ENCODE data around the gene CGNL1.

The CGNL1 gene

GRCh38 chr15:57439128-57440027 is 63.1 kb downstream of the CGNL1 start:
- no peaks in the 10 kb centered on the region for H3K9me3 Mint-ChIP-seq
- DNase-seq = no peak
- H3K36me3 Mint-ChIP-seq (ENCODE audit: low read depth) = no peaks in the 10 kb centered on the region
- no peaks in the 10 kb centered on the region for H3K4me1 Mint-ChIP-seq
- H3K4me3 Mint-ChIP-seq = no peak overlapping the region
- no peak overlapping the region for H3K27ac Mint-ChIP-seq
- peaks cover 11% of the 10 kb centered on the region for H3K27me3 Mint-ChIP-seq
- no peak for ATAC-seq

GRCh38 chr15:57440167-57440566 is 63.9 kb downstream of the CGNL1 start:
- H3K9me3 Mint-ChIP-seq = no peaks in the 10 kb centered on the region
- no peak overlapping the region for H3K4me3 Mint-ChIP-seq
- H3K4me1 Mint-ChIP-seq = no peaks in the 10 kb centered on the region

DNA sequence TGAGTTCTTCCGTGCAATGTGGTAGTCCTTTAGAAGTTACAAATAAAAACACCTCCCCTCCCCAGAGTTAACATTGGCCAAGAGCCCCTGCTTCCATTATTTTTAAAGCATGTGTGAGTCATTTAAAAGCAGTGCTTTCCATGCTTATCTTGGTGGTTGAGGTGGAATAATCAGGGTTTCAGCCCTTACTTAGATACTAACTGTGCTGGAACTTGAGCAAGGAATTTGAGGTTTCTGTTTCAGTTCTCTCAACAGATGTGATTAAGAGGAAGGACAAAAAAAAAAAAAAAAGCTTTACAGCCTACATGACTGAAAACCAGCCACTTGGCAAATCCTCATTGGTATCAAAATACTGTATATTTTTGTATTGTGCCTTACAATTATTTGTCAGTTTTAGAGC is 64.5 kb downstream of the CGNL1 start:
- Mint-ChIP-seq H3K27me3 (peaks cover 10% of the 10 kb centered on the region), H3K9me3 (no peaks in the 10 kb centered on the region), H3K36me3 (ENCODE audit: low read depth) (no peaks in the 10 kb centered on the region), H3K4me1 (no peaks in the 10 kb centered on the region), H3K27ac (no peak overlapping the region), H3K4me3 (no peak overlapping the region)
- DNase-seq = no peak
- no peak for ATAC-seq

More at GRCh38 chr15:57440167-57440566, 63.9 kb downstream of the CGNL1 start:
- no peaks in the 10 kb centered on the region for H3K36me3 Mint-ChIP-seq (ENCODE audit: low read depth)
- ATAC-seq (no peak), DNase-seq (no peak)
- no peak overlapping the region for H3K27ac Mint-ChIP-seq
- H3K27me3 Mint-ChIP-seq = peaks cover 10% of the 10 kb centered on the region

GRCh38 chr15:57442335-57442734 is 66.0 kb downstream of the CGNL1 start:
- no peaks in the 10 kb centered on the region for H3K36me3 Mint-ChIP-seq (ENCODE audit: low read depth)
- DNase-seq (no peak), ATAC-seq (no peak)
- H3K9me3 Mint-ChIP-seq = no peaks in the 10 kb centered on the region
- no peaks in the 10 kb centered on the region for H3K4me1 Mint-ChIP-seq
- peaks cover 8% of the 10 kb centered on the region for H3K27me3 Mint-ChIP-seq
- H3K27ac Mint-ChIP-seq = no peak overlapping the region
- no peak overlapping the region for H3K4me3 Mint-ChIP-seq

GRCh38 chr15:57443486-57443885 is 67.2 kb downstream of the CGNL1 start:
- DNase-seq (no peak), ATAC-seq (no peak)
- Mint-ChIP-seq H3K4me3 (no peak overlapping the region), H3K27ac (no peak overlapping the region), H3K9me3 (no peaks in the 10 kb centered on the region), H3K27me3 (peaks cover 8% of the 10 kb centered on the region), H3K36me3 (ENCODE audit: low read depth) (no peaks in the 10 kb centered on the region), H3K4me1 (no peaks in the 10 kb centered on the region)

DNA sequence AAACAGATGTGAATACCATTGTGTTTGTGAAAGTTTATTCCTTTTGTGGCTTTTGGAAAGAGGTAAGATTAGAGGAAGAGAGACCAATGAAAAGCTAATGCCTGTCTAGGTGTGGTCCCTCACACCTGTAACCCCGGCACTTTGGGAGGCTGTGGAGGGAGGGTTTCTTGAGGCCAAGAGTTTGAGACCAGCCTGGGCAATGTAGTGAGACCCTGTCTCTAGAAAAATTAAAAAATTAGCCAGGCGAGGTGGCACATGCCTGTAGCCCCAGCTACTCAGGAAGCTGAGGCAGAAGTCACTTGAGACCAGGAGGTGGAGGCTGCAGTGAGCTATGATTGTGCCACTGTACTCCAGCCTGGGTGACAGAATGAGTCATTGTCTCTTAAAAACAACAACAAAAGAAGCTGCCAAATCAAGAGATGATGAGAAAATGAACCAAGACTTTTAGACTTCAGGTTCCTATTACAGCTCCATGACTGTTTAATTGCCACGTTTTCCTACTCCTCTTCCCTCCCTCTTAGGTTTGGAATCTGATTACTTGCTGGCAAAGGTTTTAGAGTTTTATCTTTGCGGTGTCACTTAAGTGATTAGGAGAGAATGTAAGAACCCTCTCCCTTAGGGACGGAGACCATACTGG is 68.7 kb downstream of the CGNL1 start:
- no peak for ATAC-seq
- Mint-ChIP-seq H3K4me1 (no peaks in the 10 kb centered on the region), H3K36me3 (ENCODE audit: low read depth) (no peaks in the 10 kb centered on the region), H3K9me3 (no peaks in the 10 kb centered on the region), H3K4me3 (no peak overlapping the region), H3K27ac (no peak overlapping the region), H3K27me3 (peaks cover 15% of the 10 kb centered on the region)
- DNase-seq = no peak

- Mint-ChIP-seq H3K4me1 (no peaks in the 10 kb centered on the region), H3K9me3 (no peaks in the 10 kb centered on the region)
Measured at GRCh38 chr15:57445872-57446271, 69.6 kb downstream of the CGNL1 start.

GRCh38 chr15:57446393-57446792 is 70.1 kb downstream of the CGNL1 start:
- Mint-ChIP-seq H3K36me3 (ENCODE audit: low read depth) (no peaks in the 10 kb centered on the region), H3K9me3 (no peaks in the 10 kb centered on the region), H3K27me3 (peaks cover 17% of the 10 kb centered on the region), H3K4me3 (no peak overlapping the region), H3K27ac (no peak overlapping the region), H3K4me1 (no peaks in the 10 kb centered on the region)
- no peak for ATAC-seq
- DNase-seq = no peak

More at GRCh38 chr15:57445872-57446271, 69.6 kb downstream of the CGNL1 start:
- Mint-ChIP-seq H3K36me3 (ENCODE audit: low read depth) (no peaks in the 10 kb centered on the region), H3K27me3 (peaks cover 17% of the 10 kb centered on the region), H3K27ac (no peak overlapping the region), H3K4me3 (no peak overlapping the region)
- DNase-seq (no peak), ATAC-seq (no peak)

GRCh38 chr15:57451555-57451954 is 75.2 kb downstream of the CGNL1 start:
- Mint-ChIP-seq H3K27me3 (peaks cover 16% of the 10 kb centered on the region), H3K27ac (no peak overlapping the region), H3K36me3 (ENCODE audit: low read depth) (no peaks in the 10 kb centered on the region), H3K4me3 (no peak overlapping the region), H3K4me1 (no peaks in the 10 kb centered on the region), H3K9me3 (no peaks in the 10 kb centered on the region)
- DNase-seq (no peak), ATAC-seq (no peak)

DNA sequence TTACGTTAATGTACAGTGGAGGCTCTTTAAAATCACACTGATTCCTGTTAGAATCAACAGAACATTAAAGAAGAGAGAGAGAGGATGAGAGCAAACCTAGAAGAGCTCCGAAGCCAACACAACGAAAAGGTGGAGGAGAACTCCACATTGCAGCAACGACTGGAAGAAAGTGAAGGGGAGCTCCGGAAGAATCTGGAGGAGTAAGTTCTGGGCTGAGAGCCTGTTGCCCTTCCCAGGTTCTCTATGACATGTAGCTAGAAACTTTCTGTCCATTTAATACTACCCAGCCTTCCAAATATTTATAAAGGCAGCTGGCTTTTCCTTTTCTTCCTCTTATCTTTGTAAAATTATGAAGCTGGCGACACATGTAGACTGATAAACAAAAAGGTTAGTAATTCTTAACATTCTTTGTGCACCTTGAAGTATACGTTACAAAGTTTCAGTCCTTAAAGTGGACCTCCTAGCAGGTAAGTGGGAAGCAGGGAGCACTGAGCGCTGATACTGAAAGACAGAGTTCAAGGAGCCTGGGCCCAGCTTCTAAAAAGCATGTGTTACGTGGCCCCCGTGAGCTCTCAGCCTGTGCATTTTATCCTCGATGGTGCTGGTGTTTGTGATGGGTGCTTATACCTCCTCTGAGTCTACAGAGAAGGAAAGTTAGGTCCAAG is 75.9 kb downstream of the CGNL1 start:
- DNase-seq = no peak
- Mint-ChIP-seq H3K4me3 (no peak overlapping the region), H3K27ac (no peak overlapping the region), H3K36me3 (ENCODE audit: low read depth) (no peaks in the 10 kb centered on the region), H3K9me3 (no peaks in the 10 kb centered on the region), H3K4me1 (no peaks in the 10 kb centered on the region), H3K27me3 (peaks cover 16% of the 10 kb centered on the region)
- ATAC-seq = no peak

DNA sequence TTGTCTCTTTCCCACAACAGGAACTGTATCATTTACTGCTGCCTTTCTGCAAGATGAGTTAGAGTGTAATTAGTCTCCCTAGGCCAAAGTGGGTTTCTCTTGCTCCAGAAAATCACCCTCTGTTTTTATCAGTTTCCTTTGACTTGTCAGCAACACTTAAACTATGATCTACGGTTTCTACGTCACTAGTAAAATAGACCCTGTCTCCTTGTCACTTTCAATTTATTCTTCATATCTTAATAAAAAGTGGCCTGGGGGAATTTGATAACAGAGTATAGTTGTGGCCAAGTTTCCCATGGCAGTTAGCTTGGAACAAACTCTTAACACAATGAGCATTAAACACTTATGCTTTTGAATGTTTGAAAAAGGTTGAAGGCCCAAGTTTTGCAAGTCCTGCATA is 79.6 kb downstream of the CGNL1 start:
- H3K4me1 Mint-ChIP-seq = no peaks in the 10 kb centered on the region
- no peak overlapping the region for H3K4me3 Mint-ChIP-seq
- H3K27me3 Mint-ChIP-seq = peaks cover 7% of the 10 kb centered on the region
- no peaks in the 10 kb centered on the region for H3K9me3 Mint-ChIP-seq
- DNase-seq (no peak), ATAC-seq (no peak)
- H3K27ac Mint-ChIP-seq = no peak overlapping the region
- H3K36me3 Mint-ChIP-seq (ENCODE audit: low read depth) = no peaks in the 10 kb centered on the region

GRCh38 chr15:57456559-57456958 is 80.3 kb downstream of the CGNL1 start:
- ATAC-seq = no peak
- H3K36me3 Mint-ChIP-seq (ENCODE audit: low read depth) = no peaks in the 10 kb centered on the region
- H3K27ac Mint-ChIP-seq = no peak overlapping the region
- H3K27me3 Mint-ChIP-seq = peaks cover 7% of the 10 kb centered on the region
- no peak overlapping the region for H3K4me3 Mint-ChIP-seq
- no peak for DNase-seq
- no peaks in the 10 kb centered on the region for H3K9me3 Mint-ChIP-seq
- no peaks in the 10 kb centered on the region for H3K4me1 Mint-ChIP-seq

DNA sequence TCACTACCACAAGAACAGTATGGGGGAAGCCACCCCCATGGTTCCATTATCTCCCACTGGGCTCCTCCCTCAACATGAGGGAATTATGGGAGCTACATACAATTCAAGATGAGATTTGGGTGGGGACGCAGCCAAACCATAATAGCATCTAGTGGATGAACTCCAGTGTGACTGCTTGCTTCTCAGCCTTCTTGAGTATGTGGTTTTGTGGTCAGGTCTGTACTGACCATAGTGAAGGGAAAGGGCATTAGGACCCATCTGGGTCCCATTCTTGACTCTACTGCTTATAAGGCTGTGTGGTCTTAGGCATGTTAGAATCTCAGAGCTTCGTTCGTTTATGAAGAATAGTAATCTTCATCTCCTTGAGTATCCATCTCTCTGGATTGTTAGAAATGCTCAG is 81.4 kb downstream of the CGNL1 start:
- no peaks in the 10 kb centered on the region for H3K4me1 Mint-ChIP-seq
- H3K9me3 Mint-ChIP-seq = no peaks in the 10 kb centered on the region
- H3K4me3 Mint-ChIP-seq = no peak overlapping the region
- no peak for ATAC-seq
- H3K27ac Mint-ChIP-seq = no peak overlapping the region
- no peaks in the 10 kb centered on the region for H3K36me3 Mint-ChIP-seq (ENCODE audit: low read depth)
- DNase-seq = no peak
- H3K27me3 Mint-ChIP-seq = peaks cover 5% of the 10 kb centered on the region

DNA sequence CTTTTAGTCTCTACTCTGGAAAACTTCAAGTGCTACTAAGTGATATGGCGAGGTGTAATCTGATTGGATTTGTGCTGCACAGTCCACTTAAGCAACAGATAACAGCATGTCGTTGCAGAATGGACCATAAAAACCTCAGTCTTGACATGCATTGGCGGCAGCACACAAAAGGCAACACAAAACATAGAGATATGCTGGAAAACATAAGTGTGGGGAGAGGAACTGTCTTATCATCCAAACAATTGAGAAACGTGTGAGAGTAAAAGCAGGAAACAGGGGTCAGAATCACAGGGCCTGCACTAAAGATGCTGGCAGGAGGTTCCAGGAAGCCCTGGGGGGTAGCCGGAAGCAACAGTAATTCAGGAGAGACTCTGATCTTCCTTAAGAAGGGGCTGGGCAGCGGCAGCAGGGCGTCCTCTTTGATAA is 82.1 kb downstream of the CGNL1 start:
- Mint-ChIP-seq H3K4me3 (no peak overlapping the region), H3K27ac (no peak overlapping the region), H3K27me3 (peaks cover 5% of the 10 kb centered on the region), H3K36me3 (ENCODE audit: low read depth) (no peaks in the 10 kb centered on the region), H3K9me3 (no peaks in the 10 kb centered on the region), H3K4me1 (no peaks in the 10 kb centered on the region)
- ATAC-seq (no peak), DNase-seq (no peak)
